Ecto neural progenitor cell (in vitro differentiated cells): ENCODE data around the gene PCCA.
"Not testable (repeated sequence)": the region's sequence is repeated elsewhere in the genome, so short reads cannot be mapped to it uniquely, and the experiment has no call there.

Source experiments
- DNase-seq: peaks from one replicate; pipeline ENCODE4 v3.0.0-alpha.2; 2018; ENCODE audit warnings: low spot score

The PCCA gene

DNA sequence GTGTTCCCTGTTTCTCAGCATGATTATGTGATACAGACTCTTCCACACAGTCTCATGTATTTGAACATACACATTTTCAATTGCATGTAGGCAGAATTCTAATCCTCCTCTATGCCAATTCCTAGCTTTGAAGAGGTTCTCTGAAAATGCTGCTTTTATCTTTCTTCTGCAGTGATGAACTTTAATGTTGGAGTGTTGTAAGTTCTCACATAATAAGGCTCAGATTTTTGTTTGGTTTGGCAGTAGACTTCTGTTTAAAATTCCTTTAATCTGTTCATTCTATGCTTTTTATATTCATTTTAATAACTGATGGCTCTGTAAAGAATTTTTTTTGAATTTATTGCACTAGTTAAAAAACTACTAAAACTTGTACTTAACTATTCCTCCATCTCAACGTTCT is 273.9 kb downstream of the PCCA start:
- DNase-seq = no peak

DNA sequence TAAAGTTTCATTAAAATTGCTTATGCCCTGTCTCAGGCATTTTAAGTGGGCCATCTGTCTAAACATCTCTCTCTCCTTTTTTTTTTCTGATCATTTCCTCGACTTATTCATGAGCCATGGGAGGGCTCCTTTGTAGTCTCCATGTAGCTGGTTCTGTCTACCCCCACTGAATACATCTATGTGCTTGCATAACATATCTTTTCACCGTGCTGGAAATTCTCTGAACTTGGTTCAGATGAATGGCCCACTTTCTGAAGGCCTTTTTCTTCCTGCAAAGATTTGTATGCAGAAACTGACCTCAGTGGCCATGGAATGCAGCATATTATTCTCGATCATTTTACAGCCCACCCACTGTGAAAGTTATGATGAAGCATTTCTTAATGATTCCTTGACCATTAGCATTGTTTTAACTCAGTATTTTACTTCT is 274.4 kb downstream of the PCCA start:
- DNase-seq = no peak

DNA sequence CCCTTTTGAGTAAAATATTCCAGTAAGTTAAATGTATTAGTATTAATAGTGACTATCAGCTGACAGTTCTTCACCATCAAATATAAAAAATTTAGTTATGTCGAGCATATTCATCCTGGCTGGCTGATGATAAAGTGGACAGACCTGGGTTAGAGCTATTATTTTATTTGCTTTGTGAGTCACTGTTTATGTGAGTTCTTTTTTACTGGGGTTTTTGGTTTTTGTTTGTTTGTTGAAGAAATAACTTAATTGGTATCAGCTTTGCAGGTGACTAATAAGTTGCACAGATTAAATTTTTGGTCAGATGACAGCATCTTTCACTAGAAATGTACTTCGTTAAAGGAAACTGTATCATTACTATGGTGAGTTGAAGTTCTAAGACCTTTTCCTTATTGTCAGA is 275.0 kb downstream of the PCCA start:
- DNase-seq = no peak

DNA sequence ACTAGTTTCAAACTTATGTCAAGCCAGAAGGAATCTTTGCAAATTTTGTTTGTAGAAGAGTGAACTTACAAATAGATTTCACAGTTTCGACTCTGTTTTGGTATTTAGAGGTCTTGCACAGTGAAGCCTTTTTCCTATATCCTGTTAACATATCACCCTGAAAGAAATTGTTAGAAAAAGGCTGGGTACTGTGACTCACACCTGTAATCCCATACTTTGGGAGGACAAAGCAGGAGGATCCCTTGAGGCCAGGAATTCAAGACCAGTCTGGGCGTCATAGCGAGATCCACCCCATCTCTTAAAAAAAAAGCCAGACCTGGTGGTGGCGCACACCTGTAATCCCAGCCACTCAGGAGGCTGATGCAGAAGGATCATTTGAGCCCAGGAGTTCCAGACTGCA is 275.7 kb downstream of the PCCA start:
- DNase-seq = no peak

DNA sequence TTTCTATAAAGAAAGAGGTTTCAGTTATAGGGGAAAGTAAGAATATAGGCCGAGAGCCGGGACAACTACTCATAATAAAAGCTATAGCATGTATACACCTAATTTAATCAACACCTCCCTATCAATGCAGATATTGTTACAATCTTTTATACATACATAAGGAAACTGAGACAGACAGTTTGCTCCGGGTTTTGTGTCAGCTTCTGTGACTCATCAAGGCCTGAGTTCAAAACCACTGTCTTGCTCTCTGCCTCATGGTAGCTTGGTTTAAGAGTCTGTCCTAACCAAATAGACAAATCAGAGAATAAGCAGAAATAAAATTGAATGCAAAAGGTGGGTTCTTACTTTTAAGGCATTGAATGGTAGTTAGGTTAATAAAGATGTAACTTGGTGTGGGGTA is 276.8 kb downstream of the PCCA start:
- no peak for DNase-seq

DNA sequence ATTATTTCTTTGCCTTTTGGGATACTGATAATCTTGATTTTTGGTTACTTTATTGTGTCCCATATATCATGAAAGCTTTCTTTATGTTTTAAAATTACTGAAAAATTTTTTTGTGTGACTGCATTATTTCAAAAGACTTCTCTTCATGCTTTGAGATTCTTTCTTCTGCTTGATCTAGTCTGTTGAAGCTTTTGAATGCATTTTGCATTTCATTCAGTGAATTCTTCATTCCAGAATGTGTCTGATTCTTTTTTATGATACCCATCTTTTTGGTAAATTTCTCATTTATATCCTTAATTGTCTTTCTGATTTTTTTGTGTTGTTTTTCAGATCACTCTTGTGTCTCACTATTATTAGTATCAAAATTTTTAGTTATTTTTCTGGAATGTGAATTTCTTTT is 289.6 kb downstream of the PCCA start:
- no peak for DNase-seq

DNA sequence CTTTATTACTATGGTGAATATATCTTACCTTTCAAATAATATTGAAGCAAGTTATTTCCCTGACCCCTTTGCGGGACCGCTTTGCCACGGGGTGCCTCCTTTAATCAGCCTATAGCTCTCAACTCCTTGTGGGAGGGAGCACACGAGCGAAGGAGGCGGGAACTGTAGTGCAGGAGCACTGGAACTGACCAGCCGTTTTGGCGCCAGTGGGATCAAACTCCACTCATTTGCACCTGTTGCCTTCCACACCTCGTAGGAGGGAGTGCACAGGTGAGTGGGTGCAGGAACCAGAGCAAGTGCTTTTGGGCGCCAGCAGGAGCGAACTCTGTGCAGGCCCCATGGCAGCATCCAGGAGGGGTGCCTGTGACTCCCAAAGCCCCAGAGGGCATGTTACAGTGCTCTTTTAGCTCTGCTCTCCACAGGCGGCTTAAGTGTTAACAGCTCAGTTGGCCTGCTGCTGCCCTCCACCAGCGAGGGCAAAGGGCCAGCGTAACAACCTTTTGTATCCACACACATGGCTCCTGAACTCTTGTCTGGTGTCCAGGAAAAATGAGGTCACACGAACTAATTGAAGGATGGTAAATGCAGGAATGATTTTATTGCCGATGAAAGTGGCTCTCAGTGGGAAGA is 292.8 kb downstream of the PCCA start:
- no peak for DNase-seq

DNA sequence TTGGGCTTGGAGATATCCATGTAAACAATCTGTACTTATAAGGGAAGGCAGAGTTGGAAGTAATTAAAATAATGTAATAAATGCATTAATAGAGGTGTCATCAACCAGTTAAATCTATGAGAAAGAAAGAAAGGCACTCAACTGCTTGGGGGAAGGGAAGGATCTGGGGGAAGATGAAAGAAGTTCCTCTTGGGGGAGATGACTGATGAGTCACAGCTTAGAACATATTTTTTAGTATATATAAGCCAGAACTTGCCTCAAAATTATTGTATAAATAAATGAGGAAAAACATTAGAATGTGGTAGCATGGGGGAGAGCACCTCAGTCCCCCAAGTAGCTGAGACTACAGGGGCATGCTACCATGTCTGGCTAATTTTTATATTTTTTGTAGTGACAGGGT is 293.9 kb downstream of the PCCA start:
- no peak for DNase-seq

DNA sequence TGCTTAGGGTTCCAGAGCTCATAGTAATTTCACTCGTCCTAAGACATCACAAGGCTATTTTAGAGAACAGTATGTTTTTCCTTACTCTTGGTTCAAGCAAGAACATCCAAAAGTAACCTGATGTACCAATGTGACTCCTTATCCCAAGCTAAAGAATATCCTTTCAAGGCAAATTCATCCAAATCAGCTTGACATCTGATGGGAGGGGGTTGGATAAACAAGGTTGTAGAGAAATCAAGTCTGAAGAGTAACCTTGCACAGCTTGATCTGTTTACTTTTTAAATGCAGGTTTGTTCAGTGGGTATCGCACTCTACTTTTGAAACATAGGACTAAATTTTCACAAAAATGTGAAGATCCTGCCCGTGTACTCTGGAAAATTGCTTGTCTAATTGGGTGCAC is 298.5 kb downstream of the PCCA start:
- DNase-seq = no peak

DNA sequence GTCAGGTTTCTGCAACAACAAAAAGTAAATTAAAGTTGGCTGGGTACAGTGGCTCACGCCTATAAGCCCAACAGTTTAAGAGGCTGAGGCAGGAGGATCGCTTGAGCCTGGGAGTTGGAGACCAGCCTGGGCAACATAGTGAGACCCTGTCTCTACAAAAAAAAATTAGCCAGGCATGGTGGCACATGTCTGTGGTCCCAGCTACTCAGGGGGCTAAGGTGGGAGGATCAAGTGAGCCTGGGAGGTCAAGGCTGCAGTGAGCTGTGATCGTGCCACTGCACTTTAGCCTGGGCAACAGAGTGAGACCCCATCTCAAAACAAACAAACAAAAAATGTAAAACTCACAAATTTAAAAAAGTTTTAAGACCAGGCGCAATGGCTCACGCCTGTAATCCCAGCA is 299.3 kb downstream of the PCCA start:
- not testable (repeated sequence) for DNase-seq

DNA sequence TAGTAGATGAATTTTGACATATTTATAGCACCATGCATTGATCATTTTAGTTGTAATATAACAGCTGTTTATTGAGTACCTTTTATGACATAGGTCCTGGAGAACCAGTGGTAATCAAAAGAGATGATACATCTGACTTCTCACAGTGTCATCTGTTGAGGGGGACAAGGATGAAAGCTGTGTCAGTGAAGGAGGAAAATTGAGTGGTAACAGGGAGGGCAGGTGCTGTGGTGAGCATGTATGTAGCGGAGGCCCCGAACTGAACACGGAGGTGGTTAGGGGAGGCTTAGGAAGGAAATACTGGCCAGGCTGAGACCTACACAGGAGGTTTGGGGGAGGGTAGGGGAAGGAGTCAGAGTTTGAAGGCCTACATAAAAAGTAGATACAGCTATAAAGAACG is 300.0 kb downstream of the PCCA start:
- DNase-seq = no peak

DNA sequence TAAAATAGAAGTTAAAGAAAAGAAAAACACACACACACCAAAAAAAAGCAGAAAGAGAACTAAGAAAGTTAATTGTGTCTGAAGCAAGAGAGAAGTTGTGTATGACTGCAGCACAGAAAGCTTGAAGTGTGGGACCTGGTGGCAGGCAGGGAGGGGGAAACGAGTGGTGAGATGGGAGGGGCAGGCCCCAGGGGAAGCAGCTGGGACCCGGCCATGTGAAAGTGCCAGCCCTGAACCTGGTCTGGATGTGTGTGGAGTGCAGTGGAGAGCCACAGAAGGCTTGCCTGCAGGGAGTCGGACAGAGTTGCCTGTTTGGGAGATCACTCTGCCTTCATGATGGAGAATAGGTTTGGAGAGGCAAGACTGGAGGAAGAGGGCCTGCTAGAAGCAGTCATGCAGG is 300.7 kb downstream of the PCCA start:
- DNase-seq = no peak

DNA sequence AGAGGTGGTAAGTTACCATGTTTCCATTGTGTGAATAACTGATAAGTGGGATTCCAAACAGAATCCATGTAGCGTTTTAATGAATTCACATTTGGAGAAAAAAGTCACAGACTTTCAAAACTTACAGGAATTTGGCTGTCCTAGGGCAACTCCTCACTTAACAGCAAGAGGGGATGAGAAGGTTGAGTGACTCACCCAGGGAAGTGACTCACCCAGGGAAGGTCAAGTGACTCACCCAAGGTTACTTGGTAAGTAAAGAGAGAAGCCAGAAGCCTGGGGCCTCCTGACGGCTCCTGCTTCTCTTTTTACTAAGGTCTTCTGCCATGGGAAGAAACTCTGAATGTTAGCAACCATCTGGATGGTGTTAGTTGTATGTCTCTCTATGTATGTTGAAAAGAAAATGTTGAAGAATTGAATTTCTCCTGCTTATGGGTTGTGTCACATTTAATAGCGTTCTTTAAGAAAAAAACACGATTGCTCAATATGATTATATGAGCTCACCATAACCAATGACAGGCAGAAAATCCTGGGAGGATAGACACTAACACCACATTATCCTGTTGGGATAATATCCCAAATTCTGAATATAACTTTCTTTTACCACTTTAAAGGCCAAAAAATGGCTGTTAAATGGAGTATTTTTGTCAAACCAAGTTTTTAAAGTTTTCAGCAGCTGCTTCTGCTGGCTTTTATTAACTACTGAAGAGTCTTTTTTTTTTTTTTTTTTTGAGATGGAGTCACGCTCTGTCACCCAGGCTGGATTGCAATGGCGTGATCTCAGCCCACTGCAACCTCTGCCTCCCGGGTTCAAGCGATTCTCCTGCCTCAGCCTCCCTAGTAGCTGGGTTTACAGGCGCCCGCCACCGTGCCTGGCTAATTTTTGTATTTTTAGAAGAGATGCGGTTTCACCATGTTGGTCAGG is 304.1 kb downstream of the PCCA start:
- DNase-seq = no peak

DNA sequence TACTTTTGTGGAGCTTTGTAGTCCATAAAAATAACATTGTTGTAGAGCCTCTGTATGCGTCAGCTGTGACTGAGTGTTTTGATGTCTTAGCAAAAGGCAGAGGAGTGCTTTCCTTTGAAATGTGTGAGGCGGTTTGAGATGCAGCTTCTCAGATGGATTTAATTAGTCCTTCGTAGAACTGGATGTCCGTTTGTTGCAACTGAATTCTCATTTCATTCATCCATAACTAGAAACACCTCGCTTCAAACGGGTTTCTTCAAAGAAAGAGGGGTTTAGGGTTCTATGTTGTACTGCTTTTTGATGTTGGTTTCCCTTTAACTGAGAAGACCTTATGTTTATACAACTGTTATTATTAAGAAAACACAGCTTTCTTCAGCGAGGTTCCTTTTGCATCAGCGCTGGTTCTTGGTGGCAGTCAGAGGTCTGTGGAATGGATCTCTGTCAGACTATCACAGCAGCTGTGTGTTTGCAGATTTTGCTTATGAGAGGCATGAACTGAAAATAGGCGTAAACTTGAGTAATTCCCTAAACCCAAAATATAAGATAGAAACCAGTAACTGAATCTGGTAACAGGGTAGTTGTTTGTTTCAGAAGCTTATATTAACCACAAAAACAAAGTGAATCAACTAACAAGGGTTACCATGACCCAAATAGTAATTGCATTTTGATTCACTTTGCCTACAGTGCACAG is 305.3 kb downstream of the PCCA start:
- DNase-seq = no peak

DNA sequence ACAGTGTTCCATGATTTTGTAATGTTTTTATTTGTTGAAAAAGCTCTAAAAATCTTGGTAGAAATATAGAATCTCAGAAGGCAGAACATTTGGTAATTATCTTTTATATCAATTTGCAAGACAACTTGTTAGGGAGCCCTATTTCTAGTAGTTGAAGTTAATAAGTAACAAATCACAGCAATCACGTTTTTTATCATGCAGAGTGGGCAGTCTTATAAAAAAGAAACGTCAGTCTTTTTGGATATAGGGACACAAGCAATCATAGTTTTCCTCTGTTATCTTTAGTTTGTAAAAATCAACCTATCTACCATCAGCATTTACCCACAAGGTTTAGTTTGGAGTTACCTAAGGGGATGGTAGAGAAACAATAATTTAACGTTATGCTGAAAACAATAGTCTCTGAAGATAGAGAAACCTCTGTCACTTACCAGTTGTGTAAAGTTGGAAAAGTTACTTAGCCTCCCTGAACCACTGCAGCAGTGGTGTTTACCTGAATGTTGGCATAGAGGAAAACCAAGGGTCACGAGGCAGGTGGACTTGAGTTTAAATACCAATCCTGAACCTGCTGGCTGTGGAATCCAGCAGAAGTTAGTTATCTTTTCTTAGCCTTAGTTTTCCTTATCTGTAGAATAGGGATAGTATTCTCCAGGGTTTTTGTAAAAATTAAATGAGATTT is 306.9 kb downstream of the PCCA start:
- DNase-seq = no peak

DNA sequence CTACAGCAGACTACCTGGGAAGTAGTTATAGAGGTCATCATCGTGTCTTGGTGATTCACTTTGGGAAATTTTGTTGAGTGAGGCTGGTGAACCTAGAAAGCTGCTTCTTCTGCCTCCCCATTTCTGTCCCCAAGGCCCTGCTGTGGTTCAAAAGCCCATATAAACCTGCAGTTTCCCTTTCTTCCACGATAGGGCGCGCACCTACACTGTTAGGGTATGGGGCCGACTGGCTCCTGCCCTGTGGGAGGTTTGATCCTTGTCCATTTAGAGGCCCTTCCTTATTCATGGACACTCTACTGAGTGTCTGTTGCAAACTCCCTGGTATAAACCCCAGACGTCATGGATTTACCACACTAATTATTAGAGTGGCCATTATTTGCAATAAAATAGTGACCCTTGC is 307.9 kb downstream of the PCCA start:
- DNase-seq = no peak

DNA sequence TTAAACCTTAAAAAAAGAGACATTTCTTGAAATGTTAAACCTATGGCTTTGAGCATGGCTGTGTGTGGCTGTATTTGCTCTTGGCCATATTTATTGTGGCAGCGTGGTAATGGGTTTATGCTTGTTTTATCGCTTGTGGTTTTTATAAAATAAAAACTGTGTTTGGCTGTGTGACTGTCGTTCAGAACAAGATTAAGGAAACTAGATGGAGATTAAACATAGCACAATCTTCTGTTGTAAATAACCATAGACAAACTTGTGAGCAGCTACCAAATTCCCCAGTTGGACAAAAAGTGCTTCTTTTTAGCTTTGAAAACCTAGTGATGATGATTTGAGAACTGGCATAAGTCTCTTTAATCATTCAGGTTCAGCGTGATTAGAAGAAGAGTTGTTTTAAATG is 308.7 kb downstream of the PCCA start:
- DNase-seq = no peak

DNA sequence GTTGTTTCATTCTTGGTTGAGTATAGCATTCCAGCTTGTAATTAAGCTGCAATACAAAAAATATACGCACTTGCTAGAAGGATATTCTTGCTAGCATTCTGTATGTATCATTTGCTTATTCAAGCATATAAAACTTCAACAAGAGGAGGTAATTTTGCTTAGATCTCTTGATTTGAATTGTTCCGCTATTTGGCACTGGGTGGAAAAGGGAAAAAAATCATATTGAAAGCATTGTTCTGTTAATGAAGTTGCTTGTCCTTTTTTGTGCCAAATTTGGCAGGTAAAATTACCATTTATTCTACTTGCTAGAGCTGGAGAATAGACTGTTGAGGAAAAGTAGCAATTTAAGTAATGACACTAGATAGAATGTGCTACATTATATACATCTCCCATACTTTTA is 309.5 kb downstream of the PCCA start:
- DNase-seq = no peak

DNA sequence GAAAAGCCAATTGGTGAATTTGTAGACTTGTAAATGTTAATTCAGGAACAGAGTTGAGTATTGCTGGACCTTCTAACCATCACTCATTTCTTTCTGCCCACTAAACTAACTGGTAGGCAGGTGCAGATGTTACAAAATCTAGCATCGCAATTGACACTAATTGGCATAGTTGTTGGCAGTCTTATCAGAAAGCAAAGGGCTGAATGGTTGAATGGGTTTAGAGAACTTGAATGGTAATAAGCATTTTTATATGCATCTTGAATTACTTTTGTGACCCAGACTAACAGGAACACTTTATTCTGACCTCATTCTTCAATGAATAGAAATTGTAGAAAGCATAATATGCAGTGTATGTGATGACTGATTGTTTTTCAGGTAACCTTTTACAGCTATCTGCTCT is 310.6 kb downstream of the PCCA start:
- no peak for DNase-seq

DNA sequence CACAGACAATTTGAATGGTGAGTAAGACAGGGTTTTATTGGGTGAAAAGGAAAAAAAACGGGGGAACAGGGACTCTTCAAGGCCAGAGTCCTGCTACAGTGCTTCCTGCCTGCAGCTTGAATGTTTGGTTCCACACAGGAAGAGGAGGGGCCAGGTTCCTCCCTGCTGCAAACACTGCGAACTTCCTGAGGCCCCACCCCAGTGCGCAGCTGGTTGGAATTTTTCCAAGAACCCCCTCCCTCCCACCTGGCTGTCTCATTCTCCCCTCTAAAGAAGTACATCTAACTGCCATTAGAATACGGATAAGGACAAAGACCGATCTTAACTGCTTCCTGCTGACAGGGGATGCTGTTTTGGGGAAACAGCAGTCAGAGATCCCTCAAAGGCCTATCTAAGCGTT is 314.8 kb downstream of the PCCA start:
- DNase-seq = no peak

DNA sequence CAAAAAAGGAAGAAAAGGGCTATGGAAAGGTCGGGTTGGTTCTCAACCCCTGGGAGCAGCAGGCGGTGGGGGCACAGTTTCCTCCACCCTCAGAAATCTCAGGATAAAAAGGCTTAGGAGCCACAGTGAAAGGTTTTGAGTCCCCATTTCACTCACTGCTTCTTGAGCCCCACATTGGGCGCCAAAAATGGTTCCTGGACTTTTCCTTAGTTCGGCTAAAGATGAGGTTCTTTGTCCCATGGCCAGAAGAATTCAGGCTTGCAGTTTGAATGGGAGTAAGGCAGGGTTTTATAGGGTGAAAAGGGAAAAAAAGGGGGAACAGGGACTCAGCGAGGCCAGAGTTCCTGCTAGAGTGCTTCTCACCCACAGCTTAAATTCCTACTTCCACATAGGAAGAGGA is 320.2 kb downstream of the PCCA start:
- no peak for DNase-seq

DNA sequence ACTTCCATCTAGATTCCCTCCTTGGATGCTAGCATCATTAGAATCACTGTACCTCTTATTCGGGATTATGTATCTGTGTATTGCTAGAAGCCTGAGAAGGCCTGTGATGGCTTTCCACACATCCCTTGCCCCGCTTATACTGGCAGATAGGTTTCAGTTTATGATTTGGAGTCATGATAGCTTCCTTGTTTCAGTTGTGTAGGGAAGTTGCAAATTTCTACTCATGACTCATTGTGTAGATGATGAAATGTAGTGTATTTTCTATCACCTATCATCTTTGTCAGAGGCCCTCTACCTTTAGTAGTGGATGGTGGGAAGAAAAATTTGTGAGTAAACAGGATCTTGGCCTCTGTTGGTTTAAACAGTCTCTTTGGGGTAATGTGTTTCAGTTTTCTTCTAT is 334.5 kb downstream of the PCCA start:
- DNase-seq = no peak

DNA sequence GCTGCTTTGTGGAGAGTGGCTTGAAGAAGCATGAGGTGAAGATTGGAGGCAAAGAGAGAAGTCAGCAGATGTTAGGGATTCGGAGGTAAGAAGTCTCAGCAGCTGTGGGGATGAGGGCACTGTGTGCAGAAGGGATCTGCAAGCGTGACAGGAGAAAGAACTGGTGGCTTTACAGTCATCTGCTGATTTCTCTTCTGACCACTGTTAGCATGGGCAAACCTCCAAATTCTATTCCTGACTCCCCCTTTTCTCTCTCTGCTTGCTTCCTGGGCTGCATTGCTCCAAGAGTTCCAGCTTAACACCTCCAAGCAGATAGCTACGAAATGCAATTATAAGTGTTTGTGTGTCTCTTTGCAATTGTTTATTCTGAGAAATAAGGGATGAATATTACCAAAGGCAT is 340.1 kb downstream of the PCCA start:
- DNase-seq = no peak
